NCI-H2029 treated with DMSO at 0.1 percent for 48 hours (cell line): ENCODE data around the gene MTIF3.

Experiments
- DNase-seq: peaks from one replicate; lab custom pipeline; 2025; lab: John Stamatoyannopoulos, UW

MTIF3 gene

GRCh38 chr13:27449936-27450828, at the start of gene MTIF3:
TSS of gene MTIF3 (minus strand) at chr13:27450564. CDS start at chr13:27440448, 10,116 bp downstream.
- peak; percentile 54 for DNase-seq

- DNase-seq, result no peak
Observed at GRCh38 chr13:27497563-27498230, 47.3 kb upstream of the MTIF3 start.

GRCh38 chr13:27496536-27497273, 46.3 kb upstream of the MTIF3 start:
- DNase-seq, result no peak

GRCh38 chr13:27496006-27496405, 45.6 kb upstream of the MTIF3 start:
- no peak for DNase-seq

GRCh38 chr13:27495551-27495950, 45.2 kb upstream of the MTIF3 start:
- no peak for DNase-seq

- DNase-seq, result no peak
Observed at GRCh38 chr13:27493981-27494380, 43.6 kb upstream of the MTIF3 start.

GRCh38 chr13:27489456-27489855, 39.1 kb upstream of the MTIF3 start:
- DNase-seq, result no peak

GRCh38 chr13:27487776-27488175, 37.4 kb upstream of the MTIF3 start:
- DNase-seq, result no peak

GRCh38 chr13:27483421-27483820, 33.1 kb upstream of the MTIF3 start:
- no peak for DNase-seq

- DNase-seq, result no peak
Observed at GRCh38 chr13:27482983-27483382, 32.6 kb upstream of the MTIF3 start.

- peak; percentile 4 for DNase-seq
Observed at GRCh38 chr13:27481766-27482165, 31.4 kb upstream of the MTIF3 start.

- no peak for DNase-seq
Observed at GRCh38 chr13:27476943-27477703, 26.8 kb upstream of the MTIF3 start.

GRCh38 chr13:27474751-27475268, 24.4 kb upstream of the MTIF3 start:
- no peak for DNase-seq

GRCh38 chr13:27472941-27473340, 22.6 kb upstream of the MTIF3 start:
- no peak for DNase-seq

- no peak for DNase-seq
Observed at GRCh38 chr13:27472441-27472840, 22.1 kb upstream of the MTIF3 start.

GRCh38 chr13:27470075-27470820, 19.9 kb upstream of the MTIF3 start:
- no peak for DNase-seq

GRCh38 chr13:27466513-27466912, 16.1 kb upstream of the MTIF3 start:
- DNase-seq, result no peak

- no peak for DNase-seq
Observed at GRCh38 chr13:27465611-27466010, 15.2 kb upstream of the MTIF3 start.

GRCh38 chr13:27463500-27463899, 13.1 kb upstream of the MTIF3 start:
- no peak for DNase-seq

GRCh38 chr13:27461940-27462584, 11.7 kb upstream of the MTIF3 start:
- DNase-seq, result no peak
